ENCODE results near the gene VMAC.
A peak's percentile ranks its signal among the peaks of the same experiment; 100 is the strongest.
"Not testable (repeated sequence)": the region's sequence is repeated elsewhere in the genome, so short reads cannot be mapped to it uniquely, and the experiment has no call there.

The VMAC gene

GRCh38 chr19:5884065-5884811 is 20.4 kb upstream of the VMAC start:
- DNase-seq = not testable (repeated sequence)

- DNase-seq = no peak
Measured at GRCh38 chr19:5889288-5889971, 15.2 kb upstream of the VMAC start.

GRCh38 chr19:5890099-5890498 is 14.6 kb upstream of the VMAC start:
- no peak for DNase-seq

GRCh38 chr19:5891572-5891937 is 13.1 kb upstream of the VMAC start:
- DNase-seq = no peak

- DNase-seq = no peak
Measured at GRCh38 chr19:5891938-5892771, 12.5 kb upstream of the VMAC start.

- DNase-seq = no peak
Measured at GRCh38 chr19:5892772-5893275, 11.8 kb upstream of the VMAC start.

GRCh38 chr19:5893296-5893903 is 11.3 kb upstream of the VMAC start:
- no peak for DNase-seq

- no peak for DNase-seq
Measured at GRCh38 chr19:5893907-5894703, 10.6 kb upstream of the VMAC start.

- DNase-seq = no peak
Measured at GRCh38 chr19:5894704-5895349, 9.8 kb upstream of the VMAC start.

GRCh38 chr19:5895409-5895808 is 9.3 kb upstream of the VMAC start:
- DNase-seq = no peak

GRCh38 chr19:5895890-5896289 is 8.8 kb upstream of the VMAC start:
- no peak for DNase-seq

GRCh38 chr19:5896365-5897076 is 8.2 kb upstream of the VMAC start:
- DNase-seq = no peak

GRCh38 chr19:5897189-5897969 is 7.3 kb upstream of the VMAC start:
- no peak for DNase-seq

- no peak for DNase-seq
Measured at GRCh38 chr19:5899728-5900526, 4.7 kb upstream of the VMAC start.

GRCh38 chr19:5900976-5901375 is 3.7 kb upstream of the VMAC start:
- DNase-seq = no peak

GRCh38 chr19:5903056-5903623 is 1.5 kb upstream of the VMAC start:
- no peak for DNase-seq

- peak; percentile 94 to 98 (median 96) for DNase-seq
Measured at GRCh38 chr19:5903624-5904351, 884 bp upstream of the VMAC start, which contains the start of gene NDUFA11. NDUFA11 (minus strand) TSS chr19:5903790; CDS start chr19:5903708, 82 bp downstream.

All from T-helper 1 cell (primary cell).